ENCODE results near the gene RBP2.

GRCh38 chr3:139443186-139443585 lies 33.1 kb downstream of the RBP2 start:
- TF ChIP-seq, protein P1, sequence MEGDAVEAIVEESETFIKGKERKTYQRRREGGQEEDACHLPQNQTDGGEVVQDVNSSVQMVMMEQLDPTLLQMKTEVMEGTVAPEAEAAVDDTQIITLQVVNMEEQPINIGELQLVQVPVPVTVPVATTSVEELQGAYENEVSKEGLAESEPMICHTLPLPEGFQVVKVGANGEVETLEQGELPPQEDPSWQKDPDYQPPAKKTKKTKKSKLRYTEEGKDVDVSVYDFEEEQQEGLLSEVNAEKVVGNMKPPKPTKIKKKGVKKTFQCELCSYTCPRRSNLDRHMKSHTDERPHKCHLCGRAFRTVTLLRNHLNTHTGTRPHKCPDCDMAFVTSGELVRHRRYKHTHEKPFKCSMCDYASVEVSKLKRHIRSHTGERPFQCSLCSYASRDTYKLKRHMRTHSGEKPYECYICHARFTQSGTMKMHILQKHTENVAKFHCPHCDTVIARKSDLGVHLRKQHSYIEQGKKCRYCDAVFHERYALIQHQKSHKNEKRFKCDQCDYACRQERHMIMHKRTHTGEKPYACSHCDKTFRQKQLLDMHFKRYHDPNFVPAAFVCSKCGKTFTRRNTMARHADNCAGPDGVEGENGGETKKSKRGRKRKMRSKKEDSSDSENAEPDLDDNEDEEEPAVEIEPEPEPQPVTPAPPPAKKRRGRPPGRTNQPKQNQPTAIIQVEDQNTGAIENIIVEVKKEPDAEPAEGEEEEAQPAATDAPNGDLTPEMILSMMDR (IDR thresholded peaks at IDR 0.05) = no peak
- no peak for TF ChIP-seq EZH2 (IDR thresholded peaks at IDR 0.05)
